DOHH2 (cell line): ENCODE results near the gene HPSE.

Source experiments
- EZH2phosphoT487 ChIP-seq: fragments of 200-600 bp; sonication (generic); IDR thresholded peaks from 2 replicates; pipeline ENCODE4 v1.6.1; 2017; ENCODE audit warnings: borderline replicate concordance, mild to moderate bottlenecking, antibody characterized with exemption, low read length, moderate library complexity, mixed read lengths
- TF ChIP-seq, protein P1 (sequence below): fragments of 200-600 bp; sonication (generic); IDR thresholded peaks from one replicate; pipeline ENCODE4 v1.5.1; 2014; ENCODE audit warnings: antibody characterized with exemption, mild to moderate bottlenecking, low read depth, low read length; ENCODE audit not compliant: poor library complexity, severe bottlenecking

DNA sequence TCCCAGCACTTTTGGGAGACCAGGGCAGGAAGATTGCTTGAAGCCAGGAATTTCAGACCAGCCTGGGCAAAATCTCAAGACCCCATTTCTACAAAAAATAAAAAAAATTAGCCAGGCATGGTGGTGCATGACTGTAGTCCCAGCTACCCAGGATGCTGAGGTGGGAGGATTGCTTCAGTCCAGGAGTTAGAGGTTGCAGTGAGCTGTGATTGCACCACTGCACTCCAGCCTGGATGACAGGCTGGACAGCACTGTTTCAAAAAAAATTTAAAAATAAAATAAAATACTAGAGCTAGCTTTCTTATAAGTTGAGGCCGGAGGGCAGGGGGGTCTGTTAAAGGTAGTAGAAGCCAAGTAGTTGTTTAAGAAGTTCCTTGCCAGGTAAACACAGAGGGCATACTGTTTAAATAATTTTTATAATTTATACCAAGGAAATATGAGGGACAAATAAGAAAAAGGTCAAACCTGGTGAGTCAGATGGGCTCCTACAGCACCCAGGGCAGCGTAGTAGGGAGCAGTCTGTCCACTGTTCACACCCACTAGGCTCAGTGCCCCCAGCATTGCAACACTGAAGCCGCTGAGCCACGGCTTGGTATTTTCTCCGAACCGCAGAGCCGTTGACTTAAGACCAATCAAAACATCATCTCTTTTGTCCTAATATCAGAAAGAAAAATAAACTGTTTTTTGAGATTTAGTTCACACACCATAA is 67.4 kb downstream of the HPSE start:
- TF ChIP-seq, protein P1, sequence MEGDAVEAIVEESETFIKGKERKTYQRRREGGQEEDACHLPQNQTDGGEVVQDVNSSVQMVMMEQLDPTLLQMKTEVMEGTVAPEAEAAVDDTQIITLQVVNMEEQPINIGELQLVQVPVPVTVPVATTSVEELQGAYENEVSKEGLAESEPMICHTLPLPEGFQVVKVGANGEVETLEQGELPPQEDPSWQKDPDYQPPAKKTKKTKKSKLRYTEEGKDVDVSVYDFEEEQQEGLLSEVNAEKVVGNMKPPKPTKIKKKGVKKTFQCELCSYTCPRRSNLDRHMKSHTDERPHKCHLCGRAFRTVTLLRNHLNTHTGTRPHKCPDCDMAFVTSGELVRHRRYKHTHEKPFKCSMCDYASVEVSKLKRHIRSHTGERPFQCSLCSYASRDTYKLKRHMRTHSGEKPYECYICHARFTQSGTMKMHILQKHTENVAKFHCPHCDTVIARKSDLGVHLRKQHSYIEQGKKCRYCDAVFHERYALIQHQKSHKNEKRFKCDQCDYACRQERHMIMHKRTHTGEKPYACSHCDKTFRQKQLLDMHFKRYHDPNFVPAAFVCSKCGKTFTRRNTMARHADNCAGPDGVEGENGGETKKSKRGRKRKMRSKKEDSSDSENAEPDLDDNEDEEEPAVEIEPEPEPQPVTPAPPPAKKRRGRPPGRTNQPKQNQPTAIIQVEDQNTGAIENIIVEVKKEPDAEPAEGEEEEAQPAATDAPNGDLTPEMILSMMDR, result no peak
- TF ChIP-seq EZH2phosphoT487, result no peak
